ENCODE measurements around the gene NDUFA8.
"Not testable (repeated sequence)": the region's sequence is repeated elsewhere in the genome, so short reads cannot be mapped to it uniquely, and the experiment has no call there.

NDUFA8 gene

GRCh38 chr9:122122468-122122867, 37.1 kb downstream of the NDUFA8 start:
- no peak for FAIRE-seq
- DNase-seq (ENCODE audit: insufficient read length, low spot score), result no peak

DNA sequence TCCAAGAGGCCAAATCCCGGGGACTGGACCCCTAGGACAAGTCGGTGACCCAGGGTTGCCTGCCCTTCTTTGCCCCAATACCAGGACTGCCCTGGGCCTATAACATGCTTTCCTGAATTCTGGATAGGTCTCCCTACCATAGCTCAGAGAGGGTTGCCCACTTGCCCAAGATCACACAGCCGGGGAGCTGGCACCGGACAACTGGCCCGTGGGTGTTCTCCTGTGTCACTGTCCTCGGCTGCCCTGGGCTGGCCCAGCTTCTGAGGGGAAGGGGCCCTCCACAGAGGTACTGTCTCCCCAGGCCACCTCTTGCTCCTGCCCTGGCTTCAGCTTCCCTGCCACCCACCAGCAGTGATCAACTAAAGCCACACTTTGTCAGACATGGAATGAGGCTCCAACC, 37.6 kb downstream of the NDUFA8 start:
- DNase-seq (ENCODE audit: insufficient read length, low spot score), result no peak
- FAIRE-seq, result no peak

GRCh38 chr9:122121391-122121790, 38.2 kb downstream of the NDUFA8 start:
- FAIRE-seq (no peak), DNase-seq (ENCODE audit: insufficient read length, low spot score) (no peak)

GRCh38 chr9:122120316-122121071, 39.1 kb downstream of the NDUFA8 start:
- FAIRE-seq, result no peak

GRCh38 chr9:122119721-122120120, 39.9 kb downstream of the NDUFA8 start:
- DNase-seq (ENCODE audit: insufficient read length, low spot score), result no peak
- FAIRE-seq, result no peak

More at GRCh38 chr9:122120316-122121071, 39.1 kb downstream of the NDUFA8 start:
- DNase-seq (ENCODE audit: insufficient read length, low spot score), result no peak

DNA sequence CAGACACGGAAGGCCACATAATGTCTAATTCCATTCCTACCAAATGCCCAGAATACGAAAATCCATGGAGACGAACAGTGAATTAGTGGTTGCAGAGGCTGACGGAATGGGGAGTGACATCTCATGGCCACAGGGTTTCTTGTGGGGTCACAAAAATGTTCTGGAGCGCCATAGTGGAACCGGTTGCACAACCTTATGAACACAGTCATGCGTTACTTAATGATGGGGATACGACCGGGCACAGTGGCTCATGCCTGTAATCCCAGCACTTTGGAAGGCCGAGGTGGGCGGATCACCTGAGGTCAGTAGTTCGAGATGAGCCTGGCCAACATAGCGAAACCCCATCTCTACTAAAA, 40.4 kb downstream of the NDUFA8 start:
- no peak for FAIRE-seq
- DNase-seq (ENCODE audit: insufficient read length, low spot score), result no peak

- no peak for DNase-seq (ENCODE audit: insufficient read length, low spot score)
- no peak for FAIRE-seq
Measured at GRCh38 chr9:122118343-122119165, 41.0 kb downstream of the NDUFA8 start.

DNA sequence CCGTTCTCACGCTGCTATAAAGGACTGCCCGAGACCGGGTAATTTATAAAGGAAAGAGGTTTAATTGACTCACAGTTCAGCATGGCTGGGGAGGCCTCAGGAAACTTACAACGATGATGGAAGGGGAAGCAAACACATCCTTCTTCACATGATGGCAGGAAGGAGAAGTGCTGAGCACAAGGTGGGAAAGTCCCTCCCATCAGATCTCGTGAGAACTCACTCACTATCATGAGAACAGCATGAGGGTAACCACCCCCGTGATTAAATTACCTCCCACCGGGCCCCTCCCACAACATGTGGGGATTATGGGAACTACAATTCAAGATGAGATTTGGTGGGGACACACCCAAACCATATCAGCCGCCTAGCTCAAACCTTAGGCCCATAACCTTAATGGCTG, 42.3 kb downstream of the NDUFA8 start:
- DNase-seq (ENCODE audit: insufficient read length, low spot score); FAIRE-seq: not testable (repeated sequence)

GRCh38 chr9:122116448-122117173, 43.0 kb downstream of the NDUFA8 start:
- DNase-seq (ENCODE audit: insufficient read length, low spot score) (no peak), FAIRE-seq (no peak)

GRCh38 chr9:122116040-122116439, 43.5 kb downstream of the NDUFA8 start:
- FAIRE-seq, result no peak

GRCh38 chr9:122115176-122116035, 44.2 kb downstream of the NDUFA8 start:
- no peak for FAIRE-seq

More at GRCh38 chr9:122116040-122116439, 43.5 kb downstream of the NDUFA8 start:
- DNase-seq (ENCODE audit: insufficient read length, low spot score), result no peak

DNA sequence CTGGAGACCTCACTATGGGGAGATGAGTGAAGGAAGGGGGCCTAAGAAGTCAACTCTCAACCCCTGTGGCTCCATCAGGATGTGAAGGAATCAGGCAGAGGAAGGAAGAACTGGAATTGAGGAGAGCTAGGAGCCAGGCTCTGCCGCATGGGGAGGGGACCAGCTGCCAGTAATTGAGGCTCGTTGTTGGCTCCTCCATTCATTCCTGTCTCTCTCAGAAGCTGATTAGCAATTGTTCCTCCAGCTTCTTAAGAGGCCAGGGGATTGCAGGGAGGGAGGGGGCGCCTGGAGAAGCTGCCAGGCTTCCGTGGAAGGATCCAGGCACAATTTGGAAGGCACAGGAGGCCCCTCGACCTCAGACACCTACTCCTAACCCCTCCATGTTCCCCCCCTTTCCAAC, 46.0 kb downstream of the NDUFA8 start:
- no peak for DNase-seq (ENCODE audit: insufficient read length, low spot score)
- no peak for FAIRE-seq

More at GRCh38 chr9:122115176-122116035, 44.2 kb downstream of the NDUFA8 start:
- DNase-seq (ENCODE audit: insufficient read length, low spot score), result no peak

- DNase-seq (ENCODE audit: insufficient read length, low spot score) (no peak), FAIRE-seq (no peak)
Measured at GRCh38 chr9:122112238-122112637, 47.3 kb downstream of the NDUFA8 start.

- FAIRE-seq (no peak), DNase-seq (ENCODE audit: insufficient read length, low spot score) (no peak)
Measured at GRCh38 chr9:122111413-122112085, 48.0 kb downstream of the NDUFA8 start.

DNA sequence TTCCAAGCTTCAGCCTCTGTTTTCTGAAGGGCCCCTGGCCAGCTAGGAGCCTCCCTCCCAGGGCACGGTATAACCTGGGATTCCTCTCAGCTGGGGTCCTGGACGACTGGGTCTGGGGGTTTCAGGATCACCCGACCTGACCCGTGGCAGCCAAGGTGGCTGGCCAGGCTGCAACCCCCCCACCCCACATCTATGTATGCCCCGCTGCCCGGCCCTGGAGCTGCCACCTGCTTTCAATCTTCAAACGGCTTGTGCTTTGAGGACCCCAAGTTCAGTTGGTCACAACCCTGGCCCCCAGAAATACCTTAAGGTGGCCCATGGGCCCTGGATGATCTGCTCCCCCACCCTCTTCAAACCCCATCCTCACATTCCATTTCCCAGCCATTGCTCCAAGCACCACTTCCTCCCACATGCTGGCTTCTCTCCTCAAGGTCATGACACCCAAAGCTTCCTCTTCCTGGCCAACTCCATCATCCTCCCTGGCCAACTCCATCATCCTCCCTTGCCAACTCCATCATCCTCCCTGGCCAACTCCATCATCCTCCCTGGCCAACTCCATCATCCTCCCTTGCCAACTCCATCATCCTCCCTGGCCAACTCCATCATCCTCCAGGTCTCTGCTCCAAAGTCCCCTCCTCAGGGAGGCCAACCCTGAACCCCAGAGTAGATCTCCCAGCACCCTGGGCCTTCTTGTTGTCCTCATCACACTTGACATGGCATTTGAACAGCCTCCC, 49.3 kb downstream of the NDUFA8 start:
- DNase-seq (ENCODE audit: insufficient read length, low spot score), result no peak
- no peak for FAIRE-seq

DNA sequence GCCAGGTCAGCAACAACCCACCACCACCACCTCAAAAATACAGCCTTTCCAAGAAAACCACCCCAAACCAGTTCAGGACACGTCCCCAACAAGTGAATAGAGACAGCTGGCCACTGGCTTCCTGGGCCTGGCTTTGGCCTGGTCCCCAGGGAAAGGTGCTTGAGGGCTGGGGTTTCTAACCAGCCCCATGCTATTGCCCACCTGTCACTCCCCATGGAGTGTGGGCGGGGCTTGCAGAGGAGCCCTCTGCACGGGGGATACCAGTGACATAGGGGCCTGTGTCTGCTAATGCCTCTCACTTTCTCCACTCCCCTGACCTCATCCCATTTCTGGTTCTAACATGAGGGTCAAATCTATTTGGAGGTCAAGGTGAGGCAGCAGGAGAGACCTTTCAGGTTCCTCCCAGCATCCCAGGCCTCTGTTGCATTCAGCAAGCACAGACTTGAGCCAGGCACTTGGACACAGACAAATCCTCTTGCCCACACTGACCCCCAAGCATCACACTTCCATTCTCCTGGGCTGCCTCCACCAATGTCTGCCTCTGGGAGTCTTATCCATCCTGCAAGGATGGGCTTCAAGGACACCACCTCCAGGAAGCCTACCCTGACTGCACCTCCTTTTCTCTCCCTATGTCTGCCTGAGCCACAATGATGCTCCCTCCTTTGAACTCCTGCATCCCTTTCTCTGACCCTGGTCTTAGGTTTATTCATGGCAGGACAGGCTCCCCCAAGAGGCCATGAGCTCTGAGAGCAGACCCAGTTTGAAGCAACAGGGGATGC, 50.4 kb downstream of the NDUFA8 start:
- DNase-seq (ENCODE audit: insufficient read length, low spot score), result no peak
- no peak for FAIRE-seq

DNA sequence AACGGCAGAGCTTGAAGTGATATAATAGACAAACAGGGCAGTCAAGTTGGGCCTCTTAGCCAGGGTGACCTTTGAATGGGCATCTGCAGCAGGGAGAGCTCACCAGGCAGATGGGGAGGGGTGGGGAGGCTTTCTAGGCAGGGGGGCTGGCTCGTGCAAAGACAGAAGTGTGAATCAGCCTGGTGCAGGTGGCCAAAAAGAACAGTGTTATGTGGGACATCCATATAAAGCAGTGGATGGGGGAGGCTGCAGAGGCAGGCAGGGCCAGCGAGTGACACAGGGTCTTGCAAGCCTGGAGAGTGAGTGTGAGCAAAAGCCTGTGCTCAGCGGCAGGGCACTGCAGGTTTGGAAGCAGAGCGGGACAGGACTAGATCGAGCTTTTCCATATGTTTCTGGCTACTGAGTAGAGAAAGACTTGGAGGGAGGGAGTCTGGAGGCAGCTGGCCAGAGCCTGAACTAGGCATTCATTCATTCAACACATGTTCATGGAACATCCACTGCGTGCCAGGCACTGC, 52.2 kb downstream of the NDUFA8 start:
- FAIRE-seq, result no peak
- no peak for DNase-seq (ENCODE audit: insufficient read length, low spot score)

GRCh38 chr9:122106576-122106975, 53.0 kb downstream of the NDUFA8 start:
- FAIRE-seq, result no peak
- DNase-seq (ENCODE audit: insufficient read length, low spot score), result no peak

Measured in GM19239 (cell line).